ENCODE measurements around the gene LHFPL2. TPM values are rescaled to one million over a fixed set of nuclear protein-coding genes. Genes with fewer than 3 reads are reported as not detected.

Gene LHFPL2
- polyA plus RNA-seq, 1 donor = 39.6 TPM

- DNase-seq = no peak
These were observed 199.5 kb downstream of the LHFPL2 start for GRCh38 chr5:78449103-78449502.

GRCh38 chr5:78447775-78448424, 200.7 kb downstream of the LHFPL2 start:
- no peak for DNase-seq

All from hindlimb muscle (tissue), 1 donor.